DMS79 (cell line): ENCODE measurements around the gene SLC1A5.
"Not testable (repeated sequence)": the region's sequence is repeated elsewhere in the genome, so short reads cannot be mapped to it uniquely, and the experiment has no call there.

Experiments
- DNase-seq: peaks from one replicate; lab custom pipeline; 2025; lab: John Stamatoyannopoulos, UW

The SLC1A5 gene

GRCh38 chr19:46798713-46799112 lies 10.3 kb upstream of the SLC1A5 start:
- DNase-seq: no peak

GRCh38 chr19:46797881-46798280 lies 9.5 kb upstream of the SLC1A5 start:
- DNase-seq: no peak

DNA sequence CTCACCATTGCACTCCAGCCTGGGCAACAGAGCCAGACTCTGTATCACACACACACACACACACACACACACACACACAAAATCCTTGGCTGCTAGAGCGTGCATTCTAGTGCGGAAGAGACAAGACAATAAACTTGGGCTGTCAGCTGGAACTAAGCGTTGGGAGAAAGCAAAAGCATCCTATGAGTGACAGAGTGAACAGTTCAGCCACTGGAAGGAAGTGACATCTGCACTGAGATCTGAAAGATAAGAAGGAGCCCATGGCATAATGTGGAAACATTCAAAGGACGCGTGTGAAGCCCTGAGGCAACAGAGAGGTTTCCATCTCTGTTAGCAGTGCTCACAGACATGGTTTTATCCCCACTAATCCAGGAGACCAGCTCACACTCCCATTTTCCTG lies 3.5 kb upstream of the SLC1A5 start:
- DNase-seq: no peak

GRCh38 chr19:46789371-46789770 lies 977 bp upstream of the SLC1A5 start:
- DNase-seq: no peak

DNA sequence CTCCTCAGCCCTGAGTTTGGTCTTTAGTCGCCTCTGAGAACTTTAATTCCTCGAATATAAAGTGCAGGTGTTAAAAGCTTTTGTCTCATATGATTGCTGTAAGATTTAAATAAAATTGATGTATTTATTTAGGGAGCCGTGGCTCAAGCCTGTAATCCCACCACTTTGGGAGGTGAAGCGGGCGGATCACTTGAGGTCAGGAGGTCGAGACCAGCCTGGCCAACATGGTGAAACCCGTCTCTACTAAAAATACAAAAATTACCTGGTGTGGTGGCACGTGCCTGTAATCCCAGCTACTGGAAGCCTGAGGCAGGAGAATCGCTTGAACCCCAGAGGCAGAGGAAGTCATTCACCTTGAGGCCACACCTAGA lies 559 bp upstream of the SLC1A5 start:
- no peak for DNase-seq

GRCh38 chr19:46787331-46788261 lies 798 bp downstream of the SLC1A5 start:
- peak; percentile 36 for DNase-seq

DNA sequence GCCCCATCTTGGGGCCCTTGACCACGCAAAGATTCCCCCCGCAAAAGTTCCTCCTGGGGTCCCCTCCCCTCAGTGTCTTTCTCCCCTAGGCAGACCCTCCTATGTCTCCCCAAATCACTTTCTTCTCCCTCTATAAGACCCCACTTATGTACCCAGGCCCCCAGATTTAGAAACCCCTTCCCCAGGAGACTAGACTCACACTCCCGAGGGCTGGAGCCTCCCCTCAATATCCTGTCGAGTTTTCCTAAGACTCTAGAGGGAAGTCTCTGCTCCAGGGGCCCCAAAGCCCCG lies 1.4 kb downstream of the SLC1A5 start:
- DNase-seq: no peak

DNA sequence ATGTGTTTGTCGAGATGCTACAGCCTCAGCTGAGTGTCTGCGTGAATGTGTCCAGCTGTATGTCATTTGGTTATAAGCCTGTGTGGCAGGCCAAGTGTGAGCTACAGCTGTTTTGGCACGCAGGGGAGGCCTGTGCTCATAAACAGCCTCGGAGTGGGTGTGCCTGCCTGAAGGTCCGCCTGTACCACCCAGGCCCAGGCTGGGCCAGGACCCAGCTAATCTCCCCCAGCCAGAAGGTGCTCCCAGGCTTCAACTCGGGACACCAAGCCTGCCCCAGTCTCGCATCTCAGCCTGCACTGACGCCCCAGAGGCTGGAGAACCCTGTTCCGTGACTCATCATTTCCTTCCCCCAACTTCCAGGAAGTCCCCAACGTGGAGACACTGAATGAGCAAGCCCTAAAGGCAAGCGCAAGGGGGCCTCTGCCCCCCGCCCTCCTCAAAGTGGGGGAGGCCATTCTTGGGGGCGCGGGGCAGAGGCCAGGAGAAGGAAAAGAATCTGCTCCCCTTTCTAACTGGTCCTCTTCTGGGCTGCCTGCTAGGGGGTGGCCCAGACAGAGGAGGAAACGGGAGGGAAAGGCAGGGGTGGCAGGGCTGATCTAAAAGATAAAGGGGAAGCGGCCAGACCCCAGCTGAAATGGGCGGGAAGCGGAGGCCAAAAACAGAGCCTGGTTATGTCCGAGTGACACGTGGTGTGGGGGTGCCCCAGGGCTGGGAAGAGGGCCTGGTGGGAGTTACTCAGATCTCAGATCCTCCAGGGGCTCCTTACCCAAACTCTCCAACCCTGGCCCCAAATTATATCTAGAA lies 2.0 kb downstream of the SLC1A5 start:
- peak; percentile 63 for DNase-seq

DNA sequence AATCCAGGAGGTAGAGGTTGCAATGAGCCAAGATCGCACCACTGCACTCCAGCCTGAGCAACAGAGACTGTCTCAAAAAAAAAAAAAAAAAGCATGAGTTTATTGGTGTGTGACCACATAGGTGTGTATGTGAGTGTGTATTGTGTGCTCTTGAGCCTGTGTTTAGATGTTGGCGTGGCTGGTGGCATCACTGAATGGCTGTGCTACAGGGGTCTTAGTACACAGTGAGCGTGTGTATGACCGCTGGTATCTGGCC lies 2.5 kb downstream of the SLC1A5 start:
- DNase-seq: no peak

DNA sequence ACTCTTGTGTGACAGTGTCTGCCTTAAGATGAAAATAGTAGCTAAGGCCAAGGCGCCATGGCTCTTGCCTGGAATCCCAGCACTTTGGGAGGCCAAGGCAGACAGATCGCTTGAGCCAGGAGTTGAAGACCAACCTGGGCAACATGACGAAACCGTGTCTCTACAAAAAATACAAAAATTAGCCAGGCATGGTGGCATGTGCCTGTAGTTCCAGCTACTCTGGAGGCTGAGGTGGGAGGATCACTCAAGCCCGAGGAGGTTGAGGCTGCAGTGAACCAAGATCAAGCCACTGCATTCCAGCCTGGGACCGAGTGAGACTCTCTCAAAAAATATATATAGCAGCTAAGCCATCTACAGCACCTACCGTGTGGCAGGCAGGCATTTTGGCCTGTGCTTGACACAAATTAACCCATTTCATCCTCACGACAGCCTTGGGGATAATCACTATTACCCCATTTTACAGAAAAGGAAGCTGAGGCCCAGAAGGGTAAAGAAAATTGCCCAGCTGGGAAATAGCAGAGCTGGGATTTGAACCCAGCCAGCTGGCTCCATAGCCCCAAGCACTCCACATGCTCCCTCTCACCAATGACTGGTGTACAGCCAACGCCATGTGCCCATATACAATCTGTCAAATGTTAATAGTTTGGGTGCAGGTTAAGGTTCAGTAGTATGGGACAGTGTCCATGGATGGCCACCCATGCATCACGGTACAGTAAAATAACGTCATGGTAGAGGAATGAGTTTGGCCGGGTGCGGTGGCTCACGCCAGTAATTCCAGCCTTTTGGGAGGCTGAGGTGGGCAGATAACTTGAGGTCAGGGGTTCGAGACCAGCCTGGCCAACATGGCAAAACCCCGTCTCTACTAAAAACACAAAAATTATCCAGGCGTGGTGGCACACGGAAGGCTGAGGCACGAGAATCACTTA lies 3.1 kb downstream of the SLC1A5 start:
- no peak for DNase-seq

GRCh38 chr19:46784262-46785053 lies 3.9 kb downstream of the SLC1A5 start:
- DNase-seq: peak; percentile 67

- DNase-seq: peak; percentile 56
Measured at GRCh38 chr19:46783670-46784069, 4.7 kb downstream of the SLC1A5 start.

- DNase-seq: no peak
Measured at GRCh38 chr19:46782355-46783019, 5.9 kb downstream of the SLC1A5 start.

DNA sequence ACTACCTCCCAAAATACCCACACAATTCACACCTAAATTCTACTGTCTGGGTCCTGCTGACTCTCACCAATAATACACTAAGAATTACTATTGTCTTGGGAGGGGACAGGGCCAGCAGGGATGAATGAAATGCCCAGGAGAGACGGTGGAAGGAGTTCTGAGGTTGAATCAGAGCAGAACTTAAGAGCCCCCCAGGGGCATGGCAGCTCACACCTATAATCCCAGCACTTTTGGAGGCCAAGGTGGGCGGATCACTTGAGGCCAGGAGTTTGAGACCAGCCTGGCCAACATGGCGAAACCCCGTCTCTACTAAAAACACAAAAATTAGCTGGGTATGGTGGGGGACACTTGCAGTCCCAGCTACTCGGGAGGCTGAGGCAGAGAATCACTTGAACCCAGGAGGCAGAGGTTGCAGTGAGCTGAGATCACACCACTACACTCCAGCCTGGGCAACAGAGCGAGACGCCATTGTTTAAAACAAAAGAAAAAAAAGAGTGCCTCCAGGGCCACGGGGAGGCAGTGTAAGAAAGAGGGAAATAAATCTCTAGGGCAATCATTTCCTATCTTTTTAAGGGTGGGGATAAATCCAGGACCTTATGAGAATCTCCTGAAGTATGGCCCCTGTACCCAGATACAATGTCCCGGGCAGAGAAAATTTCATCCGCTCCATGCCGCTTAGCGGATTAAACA lies 10.3 kb downstream of the SLC1A5 start:
- DNase-seq: not testable (repeated sequence)

- no peak for DNase-seq
Measured at GRCh38 chr19:46776927-46777911, 11.2 kb downstream of the SLC1A5 start.

DNA sequence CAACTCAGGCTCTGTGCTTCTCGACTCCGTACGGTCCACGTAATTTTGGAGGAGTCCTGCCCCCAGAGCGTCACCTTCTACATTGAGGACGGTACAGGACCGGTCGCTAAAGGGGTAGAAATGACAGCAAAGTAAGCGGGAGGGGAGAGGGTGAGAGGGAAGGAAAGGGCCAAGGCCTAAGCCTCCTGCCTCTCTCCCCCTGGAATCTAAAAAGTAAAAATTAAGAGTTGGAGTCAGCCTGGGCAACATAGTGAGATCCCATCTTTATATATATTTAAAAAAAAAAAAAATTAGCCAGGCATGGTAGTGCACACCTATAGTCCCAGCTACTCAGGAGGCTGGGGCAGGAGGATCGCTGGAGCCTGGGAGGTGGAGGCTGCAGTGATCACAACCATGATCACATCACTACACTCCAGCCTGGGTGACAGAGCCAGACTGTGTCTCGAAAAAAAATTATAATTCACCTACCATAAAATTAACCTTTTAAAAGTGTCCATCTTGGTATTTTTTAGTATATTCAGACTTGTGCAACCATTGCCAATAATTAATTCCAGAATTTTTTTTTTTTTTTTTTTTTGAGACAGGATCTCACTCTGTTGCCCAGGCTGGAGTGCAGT lies 12.6 kb downstream of the SLC1A5 start:
- no peak for DNase-seq

GRCh38 chr19:46773018-46773399 lies 15.4 kb downstream of the SLC1A5 start:
- no peak for DNase-seq

DNA sequence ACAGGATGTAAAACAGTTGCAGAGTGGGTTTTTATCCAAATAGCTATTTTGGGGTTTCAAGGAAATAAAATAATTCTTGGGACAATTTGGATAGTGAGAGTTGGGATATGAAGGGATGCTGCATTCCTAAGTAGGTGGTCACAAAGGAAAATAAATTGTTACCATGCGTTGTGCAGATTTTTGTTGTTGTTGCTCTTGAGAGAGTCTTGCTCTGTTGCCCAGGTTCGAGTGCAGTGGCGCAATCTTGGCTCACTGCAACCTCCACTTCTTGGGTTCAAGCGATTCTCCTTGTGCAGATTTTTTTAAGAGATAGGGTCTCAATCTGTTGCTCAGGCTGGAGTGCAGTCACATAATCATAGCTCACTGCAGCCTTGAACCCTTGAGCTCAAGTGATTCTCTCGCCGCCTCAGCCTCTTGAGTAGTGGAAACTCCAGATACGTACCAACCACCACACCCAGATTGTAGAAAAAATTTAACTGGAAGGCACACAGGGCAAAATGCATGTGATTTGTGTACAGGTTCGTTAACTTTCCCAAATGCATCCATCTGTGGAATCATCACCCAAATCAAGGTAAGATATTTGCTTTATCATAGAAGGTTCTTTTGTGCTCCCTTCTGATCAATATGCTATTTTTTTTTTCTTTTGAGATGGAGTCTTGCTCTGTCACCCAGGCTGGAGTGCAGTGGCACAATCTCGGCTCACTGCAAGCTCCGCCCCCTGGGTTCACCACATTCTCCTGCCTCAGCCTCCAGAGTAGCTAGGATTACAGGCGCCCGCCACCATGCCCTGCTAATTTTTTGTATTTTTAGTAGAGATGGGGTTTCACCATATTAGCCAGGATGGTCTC lies 16.0 kb downstream of the SLC1A5 start:
- no peak for DNase-seq
